H1 (cell line): Measurements from ENCODE around the gene PEX5L. TPM values are rescaled to one million over a fixed set of nuclear protein-coding genes. Genes with fewer than 3 reads are reported as not detected.

Source experiments
- CTCF ChIA-PET: fragments of 300-600 bp; sonication (Branson Sonifier 250); formaldehyde crosslinking; loops from one replicate; lab custom pipeline; 2021; ENCODE audit not compliant: partially characterized antibody; lab: Charles Lee
- POLR2A ChIA-PET: fragments of 300-600 bp; sonication (Branson Sonifier 250); formaldehyde crosslinking; loops from one replicate; lab custom pipeline; 2021; ENCODE audit warnings: inconsistent platforms; ENCODE audit not compliant: partially characterized antibody; lab: Charles Lee
- DNase-seq, 2 experiments: peaks; one replicate each; pipeline versions ENCODE4 v3.0.0 to v3.0.0-alpha.2; 2010 to 2022; ENCODE audit warnings: low spot score in 2 of 2, low read depth in 1 of 2, mixed read lengths in 1 of 2
- FAIRE-seq: peaks from 2 replicates; lab custom pipeline; 2011; peaks lifted over from hg19 to GRCh38; lab: Jason Lieb, UNC
- H2AFZ ChIP-seq: 2 replicates; pipeline ENCODE4 v1.8.1; 2012; ENCODE audit warnings: low read length, inconsistent platforms
- H2AK5ac ChIP-seq: 2 replicates; pipeline ENCODE4 v1.6.1; 2013; ENCODE audit warnings: low read depth, low read length
- H2BK120ac ChIP-seq: replicated peaks from 2 replicates; pipeline ENCODE3; 2013; ENCODE audit warnings: low read depth, low read length, inconsistent platforms
- H2BK12ac ChIP-seq: 2 replicates; pipeline ENCODE4 v1.6.1; 2013; ENCODE audit warnings: low read depth, low read length
- H2BK15ac ChIP-seq: 2 replicates; pipeline ENCODE4 v1.6.1; 2013; ENCODE audit warnings: low read length
- H2BK20ac ChIP-seq: 2 replicates; pipeline ENCODE4 v1.6.1; 2013; ENCODE audit warnings: low read length
- H2BK5ac ChIP-seq: 2 replicates; pipeline ENCODE4 v1.6.1; 2013; ENCODE audit warnings: low read depth, low read length
- H3K14ac ChIP-seq: 2 replicates; pipeline ENCODE4 v1.6.1; 2013; ENCODE audit warnings: inconsistent platforms; ENCODE audit not compliant: insufficient read length
- H3K18ac ChIP-seq: 2 replicates; pipeline ENCODE4 v1.6.1; 2013; ENCODE audit warnings: low read length; ENCODE audit errors: extremely low read depth
- H3K23ac ChIP-seq: 2 replicates; pipeline ENCODE4 v1.6.1; 2013; ENCODE audit warnings: inconsistent platforms; ENCODE audit not compliant: insufficient read length
- H3K23me2 ChIP-seq: 2 replicates; pipeline ENCODE4 v1.6.1; 2013; ENCODE audit warnings: low read depth, low read length
- H3K27ac ChIP-seq: 2 replicates; pipeline ENCODE4 v1.6.1; 2011; ENCODE audit warnings: low read depth, low read length, inconsistent platforms
- H3K27me3 ChIP-seq, 4 experiments: replicated peaks in 1 of 4; 1 replicate in 1 of 4; 2 replicates in 3 of 4; pipeline versions ENCODE4 v1.6.1 to v1.8.1; 2011 to 2013; ENCODE audit warnings: low read length in 3 of 4, mild to moderate bottlenecking in 3 of 4, inconsistent platforms in 2 of 4, mixed read lengths in 2 of 4, moderate library complexity in 1 of 4; ENCODE audit not compliant: control insufficient read depth in 3 of 4, insufficient read depth in 3 of 4; ENCODE audit errors: extremely low read depth in 1 of 4
- H3K36me3 ChIP-seq, 4 experiments: 2 replicates each; pipeline versions ENCODE4 v1.6.1 to v1.8.1; 2011 to 2013; ENCODE audit warnings: mild to moderate bottlenecking in 4 of 4, low read length in 3 of 4, moderate library complexity in 2 of 4, control low read depth in 1 of 4, inconsistent platforms in 1 of 4; ENCODE audit not compliant: insufficient read depth in 4 of 4, control insufficient read depth in 2 of 4
- H3K4ac ChIP-seq: replicated peaks from 2 replicates; pipeline ENCODE3; 2013; ENCODE audit warnings: low read length, low read depth, mixed read lengths, inconsistent platforms; ENCODE audit not compliant: insufficient read length
- H3K4me1 ChIP-seq, 4 experiments: replicated peaks in 1 of 4; 1 replicate in 1 of 4; 2 replicates in 3 of 4; pipeline versions ENCODE4 v1.6.1 to v1.8.1; 2011 to 2013; ENCODE audit warnings: low read length in 3 of 4, inconsistent platforms in 2 of 4, mixed read lengths in 1 of 4; ENCODE audit not compliant: insufficient read depth in 4 of 4, control insufficient read depth in 3 of 4
- H3K4me2 ChIP-seq, 2 experiments: 2 replicates each; pipeline versions ENCODE4 v1.6.1 to v1.8.1; 2011 to 2013; ENCODE audit warnings: low read depth in 2 of 2, low read length in 2 of 2, control low read depth in 1 of 2, inconsistent platforms in 1 of 2, mild to moderate bottlenecking in 1 of 2; ENCODE audit not compliant: insufficient read depth in 1 of 2
- H3K4me3 ChIP-seq, 4 experiments: fragments of 200-600, 300-600 bp in 1 of 4; sonication (generic), shearing (Covaris generic), sonication (Bioruptor Twin) in 1 of 4; 2 replicates each; pipeline versions ENCODE4 v1.5.1 to v1.8.1; 2011 to 2016; ENCODE audit warnings: low read length in 4 of 4, low read depth in 3 of 4, control low read depth in 2 of 4, inconsistent platforms in 2 of 4, mild to moderate bottlenecking in 2 of 4, mixed read lengths in 1 of 4, moderate library complexity in 1 of 4; ENCODE audit not compliant: insufficient read depth in 2 of 4; ENCODE audit errors: extremely low read depth in 1 of 4
- H3K56ac ChIP-seq: replicated peaks from 2 replicates; pipeline ENCODE3; 2013; ENCODE audit warnings: low read depth, mild to moderate bottlenecking, mixed read lengths, low read length, inconsistent platforms; ENCODE audit not compliant: insufficient read length
- H3K79me1 ChIP-seq: 2 replicates; pipeline ENCODE4 v1.6.1; 2013; ENCODE audit warnings: low read depth, low read length, control low read depth
- H3K79me2 ChIP-seq, 2 experiments: 2 replicates each; pipeline versions ENCODE4 v1.6.1 to v1.8.1; 2012 to 2013; ENCODE audit warnings: low read length in 2 of 2, mild to moderate bottlenecking in 2 of 2, inconsistent platforms in 1 of 2; ENCODE audit not compliant: insufficient read depth in 2 of 2, control insufficient read depth in 1 of 2
- H3K9ac ChIP-seq, 4 experiments: replicated peaks in 1 of 4; 1 replicate in 1 of 4; 2 replicates in 3 of 4; pipeline versions ENCODE4 v1.6.1 to v1.8.1; 2011 to 2013; ENCODE audit warnings: low read depth in 3 of 4, low read length in 3 of 4, control low read depth in 2 of 4, mild to moderate bottlenecking in 2 of 4, moderate library complexity in 2 of 4, inconsistent platforms in 1 of 4; ENCODE audit errors: extremely low read depth in 1 of 4
- H3K9me3 ChIP-seq, 2 experiments: 2 replicates each; pipeline versions ENCODE4 v1.6.1 to v1.8.1; 2012 to 2013; ENCODE audit warnings: mild to moderate bottlenecking in 2 of 2, moderate library complexity in 2 of 2, control low read depth in 1 of 2, inconsistent platforms in 1 of 2, low read depth in 1 of 2, low read length in 1 of 2, mixed read lengths in 1 of 2; ENCODE audit not compliant: insufficient read depth in 2 of 2
- H4K20me1 ChIP-seq, 2 experiments: replicated peaks in 1 of 2; 2 replicates each; pipeline versions ENCODE3 to v1.8.1; 2011 to 2013; ENCODE audit warnings: inconsistent platforms in 2 of 2, low read length in 2 of 2, mild to moderate bottlenecking in 1 of 2; ENCODE audit not compliant: insufficient read depth in 2 of 2, control insufficient read depth in 1 of 2
- H4K5ac ChIP-seq: 2 replicates; pipeline ENCODE4 v1.6.1; 2013; ENCODE audit warnings: low read length, low read depth, mixed read lengths, inconsistent platforms; ENCODE audit not compliant: insufficient read length
- H4K8ac ChIP-seq: 2 replicates; pipeline ENCODE4 v1.8.0; 2013; ENCODE audit warnings: mild to moderate bottlenecking, moderate library complexity, low read length, inconsistent platforms; ENCODE audit not compliant: insufficient read depth; ENCODE audit errors: extremely low read depth
- H4K91ac ChIP-seq: replicated peaks from 2 replicates; pipeline ENCODE3; 2013; ENCODE audit warnings: low read length, mixed read lengths, inconsistent platforms; ENCODE audit not compliant: insufficient read length
- ATF2 ChIP-seq: IDR thresholded peaks from 2 replicates; pipeline ENCODE4 v1.6.1; 2012; ENCODE audit warnings: low read length, inconsistent platforms
- ATF3 ChIP-seq: IDR thresholded peaks from 2 replicates; pipeline ENCODE4 v1.6.1; 2011; ENCODE audit warnings: low read depth, mild to moderate bottlenecking, low read length; ENCODE audit not compliant: insufficient read depth
- GTF2F1 ChIP-seq: IDR thresholded peaks from 2 replicates; pipeline ENCODE4 v1.6.1; 2012; ENCODE audit warnings: low read depth, low read length, improper control_type of control experiment, borderline replicate concordance
- KDM5A ChIP-seq: fragments of 200-600 bp; IDR thresholded peaks from 2 replicates; pipeline ENCODE4 v1.7.1; 2012; ENCODE audit warnings: mild to moderate bottlenecking, low read length, inconsistent platforms, mixed read lengths
- WGBS, 2 experiments: shearing (Covaris generic) in 1 of 2; methylation state at CpG; one replicate each; pipeline versions ENCODE4 v1.1.6 to v1.1.7; 2013 to 2015; ENCODE audit warnings: low lambda C conversion rate in 2 of 2, mixed read lengths in 2 of 2, inconsistent platforms in 1 of 2, low coverage in 1 of 2, missing lambda C conversion rate in 1 of 2; ENCODE audit not compliant: insufficient replicate concordance in 2 of 2, insufficient coverage in 1 of 2, insufficient read length in 1 of 2; ENCODE audit errors: extremely low coverage in 1 of 2, missing lambda C conversion rate in 1 of 2; 5-methylcytosine and 5-hydroxymethylcytosine counted together
- polyA plus RNA-seq, 7 experiments: library from polyadenylated mRNA; depleted of rRNA in 3 of 7; stranded (reverse) in 5 of 7; unstranded in 2 of 7; fragments of >200 nt in 5 of 7; fragments of 200-250 nt in 2 of 7; gene quantifications; 1 replicate in 5 of 7; 2 replicates in 1 of 7; 4 replicates in 1 of 7; pipeline versions ENCODE4 v1.2.1 to v1.2.3, GENCODE V29; 2011 to 2013; ENCODE audit warnings: missing spikeins in 2 of 7, mixed read lengths in 2 of 7
- total RNA-seq: library from RNA; stranded (reverse); fragmentation: NEBNext Ultra II Directional; extraction: Animal tissue kit (Norgen Biotek cat#: 25700); gene quantifications from 2 replicates; pipeline ENCODE4 v1.2.1, GENCODE V29; 2021

The PEX5L gene
- total and polyA plus RNA-seq, 2 of the 8 experiments (the other 6 are each of a cell fraction or from before 2014, with no cell fraction given), result 0.80 to 4.2 TPM

GRCh38 chr3:179807588-179807987, 229.1 kb downstream of the PEX5L start:
- Histone ChIP-seq H3K18ac (no peak overlapping the region), H4K20me1 (no peaks in the 10 kb centered on the region), H2BK5ac (no peak overlapping the region), H3K27me3 (no peaks in the 10 kb centered on the region), H4K91ac (no peak overlapping the region), H3K9me3 (no peaks in the 10 kb centered on the region), H2AFZ (no peak overlapping the region), H4K8ac (no peak overlapping the region), H3K14ac (no peak overlapping the region), H3K79me2 (no peaks in the 10 kb centered on the region), H2BK12ac (no peak overlapping the region), H3K36me3 (no peaks in the 10 kb centered on the region), H4K5ac (no peak overlapping the region), H2BK120ac (no peak overlapping the region), H2BK15ac (no peak overlapping the region), H3K56ac (no peak overlapping the region), H3K4me1 (no peaks in the 10 kb centered on the region), H3K4me3 (no peak overlapping the region), H3K27ac (no peak overlapping the region), H2BK20ac (no peak overlapping the region), H3K23ac (no peak overlapping the region), H3K9ac (no peak overlapping the region), H3K4me2 (no peak overlapping the region), H3K4ac (no peak overlapping the region), H3K79me1 (no peaks in the 10 kb centered on the region), H3K23me2 (no peaks in the 10 kb centered on the region), H2AK5ac (no peak overlapping the region)
- DNase-seq (no peak), FAIRE-seq (no peak)
- CTCF ChIA-PET, result interaction anchor here (0.6 to 1.7 kb wide), 2 partner anchors 14 to 158 kb away, joined by 3 to 4 read pairs; no protein-coding TSS in a partner anchor
- TF ChIP-seq ATF3 (no peak), KDM5A (no peak), GTF2F1 (no peak), ATF2 (no peak)
- WGBS, 2 experiments, result 98% methylated on average over 14 of the region's 14 CpGs; no CpG with 5 or more reads in 1 of the 2 experiments
- POLR2A ChIA-PET, result interaction anchor here (0.6 kb wide), 1 partner anchor 24 kb away, joined by 4 read pairs; no protein-coding TSS in a partner anchor
